Stimulated activated CD4-positive, alpha-beta T cell treated with anti-CD3 and anti-CD28 coated beads, TNF-alpha, amount 100 ng/mL, for 24 hours (primary cell): ENCODE data around the gene ZNF544.

Experiments used
- DNase-seq, 3 experiments: peaks; one replicate each; pipeline ENCODE4 v3.0.0-alpha.2; 2020; ENCODE audit warnings: low read depth in 3 of 3

ZNF544 gene

DNA sequence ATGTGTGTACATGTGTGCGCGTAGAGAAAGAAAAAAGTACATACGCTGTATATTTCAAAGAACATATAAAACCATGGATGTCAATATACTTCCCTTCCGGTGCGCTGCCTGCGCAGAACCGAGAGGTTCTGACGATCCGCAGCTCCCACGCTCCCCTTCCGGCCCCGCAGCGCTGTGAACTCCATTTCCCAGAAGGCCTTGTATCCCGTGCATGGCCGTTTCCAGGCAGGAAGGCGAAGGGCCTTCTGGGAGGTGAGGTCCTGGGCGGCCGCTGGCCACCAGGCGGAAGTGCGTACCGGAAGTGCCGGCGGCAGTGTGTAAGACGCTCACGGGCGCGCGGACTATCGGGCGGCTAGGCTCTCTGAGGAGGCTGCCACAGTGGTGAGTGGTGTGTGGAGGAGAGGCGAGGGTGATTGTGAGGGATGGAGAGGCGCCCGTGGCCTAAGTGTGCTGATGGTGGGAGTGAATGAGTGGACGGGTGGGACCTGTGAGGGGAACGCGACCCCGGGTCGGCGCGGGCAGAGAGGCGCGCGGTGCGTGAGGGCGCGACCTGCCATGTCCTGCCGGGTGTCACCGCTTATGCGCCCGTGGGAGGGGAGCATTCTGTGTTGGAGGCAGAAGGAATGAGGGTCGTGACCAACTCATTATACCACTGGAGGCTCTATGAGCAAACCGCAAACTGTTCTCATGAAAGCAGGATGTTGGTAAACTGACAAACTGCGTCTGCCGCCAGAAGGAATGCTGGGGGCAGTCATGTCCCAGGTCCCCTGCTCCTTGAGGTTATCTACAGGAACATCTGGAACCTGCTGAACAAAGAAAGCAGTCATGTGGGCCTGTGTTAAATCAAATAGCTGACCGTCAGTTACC is 76.6 kb downstream of the ZNF544 start, which contains the start of gene ERVK3-1:
ERVK3-1 (plus strand) TSS at position 313 of the 867 bp plus-strand sequence. CDS start 6,792 bp downstream, outside the sequence.
- DNase-seq = peak; percentile 88 to 94 (median 91)

DNA sequence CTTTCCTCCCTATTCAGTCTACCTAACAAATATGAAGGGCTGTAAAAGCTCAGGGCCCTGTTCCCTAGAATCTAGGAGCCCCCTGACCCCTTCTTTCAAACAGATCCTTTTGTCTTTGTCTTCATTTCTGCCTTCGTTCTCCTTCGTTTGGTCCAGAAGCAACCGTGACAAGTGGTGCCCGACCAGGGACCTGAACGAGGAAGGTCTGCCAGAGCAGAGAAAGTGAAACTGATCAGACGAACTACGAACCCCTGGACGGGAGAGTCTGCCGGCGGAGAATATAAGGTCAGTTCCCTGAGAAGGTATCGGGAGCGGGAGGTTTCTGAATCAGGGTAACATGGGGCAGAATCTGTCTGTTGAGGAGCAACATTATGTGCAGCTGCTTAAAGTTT is 77.2 kb downstream of the ZNF544 start:
- DNase-seq = no peak

DNA sequence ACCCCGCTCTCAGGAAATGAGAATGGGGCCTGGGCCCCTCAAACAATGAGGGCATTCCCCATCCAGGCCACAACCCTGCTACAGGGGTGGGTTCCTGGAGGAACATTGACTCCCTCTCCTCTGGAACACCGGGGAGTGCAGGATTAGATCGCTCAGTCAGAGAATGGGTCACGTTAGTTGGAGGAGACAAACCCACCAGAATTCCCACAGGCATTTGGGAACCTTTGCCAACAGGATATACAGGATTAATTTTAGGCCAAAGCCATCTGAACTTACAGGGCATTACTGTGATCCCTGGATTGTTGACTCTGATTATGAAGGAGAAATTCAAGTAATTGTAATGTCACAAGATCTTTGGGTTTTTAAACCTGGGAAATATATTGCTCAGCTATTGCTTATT is 79.0 kb downstream of the ZNF544 start:
- DNase-seq = no peak

DNA sequence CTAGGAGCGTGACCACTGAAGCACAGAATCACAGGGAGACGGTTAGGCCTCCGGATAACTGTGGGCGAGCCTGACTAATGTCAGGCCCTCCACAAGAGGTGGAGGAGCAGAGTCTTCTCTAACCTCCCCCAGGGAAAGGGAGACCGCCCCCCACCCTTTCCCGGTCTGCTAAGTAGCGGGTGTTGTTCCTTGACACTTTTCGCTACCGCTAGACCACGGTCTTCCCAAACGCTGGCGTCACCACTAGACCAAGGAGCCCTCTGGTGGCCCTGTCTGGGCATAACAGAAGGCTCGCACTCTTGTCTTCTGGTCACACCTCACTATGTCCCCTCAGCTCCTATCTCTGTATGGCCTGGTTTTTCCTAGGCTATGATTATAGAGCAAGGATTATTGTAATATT is 82.0 kb downstream of the ZNF544 start:
- DNase-seq = peak in 1 of 3 experiments; percentile 16

DNA sequence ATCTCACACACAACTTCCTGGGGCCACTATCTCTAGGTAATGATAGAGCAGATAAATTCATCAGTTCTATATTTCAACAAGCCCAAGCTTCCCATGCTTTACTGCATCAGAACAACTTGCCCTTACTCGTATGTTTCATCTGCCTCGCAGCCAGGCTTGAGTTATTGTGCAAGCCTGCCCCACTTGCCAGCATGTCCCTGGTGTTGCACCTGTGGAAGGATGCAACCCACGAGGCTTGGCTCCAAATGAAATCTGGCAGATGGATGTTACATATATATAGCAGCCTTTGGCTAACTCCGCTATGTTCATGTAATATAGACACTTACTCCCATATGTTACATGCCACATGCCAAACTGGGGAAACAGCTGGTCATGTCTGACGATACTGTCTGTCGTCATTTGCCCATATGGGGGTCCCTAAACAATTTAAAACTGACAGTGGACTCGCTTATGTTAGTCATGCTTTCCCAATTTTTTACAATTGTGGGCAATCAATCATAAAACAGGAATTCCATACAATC is 82.7 kb downstream of the ZNF544 start:
- DNase-seq = no peak
